ENCODE measurements around the gene APLP2. TPM values are rescaled to one million over a fixed set of nuclear protein-coding genes. Genes with fewer than 3 reads are reported as not detected.
"Not testable (repeated sequence)": the region's sequence is repeated elsewhere in the genome, so short reads cannot be mapped to it uniquely, and the experiment has no call there.

Gene APLP2
- polyA plus RNA-seq, 3 donors = 486 to 622 (median 591) TPM

- Histone ChIP-seq H4K20me1 (ENCODE audit: insufficient read depth, low read length) (peaks cover 27% of the 10 kb centered on the region), H2AFZ (ENCODE audit: insufficient read depth, low read depth, low read length, poor library complexity, severe bottlenecking) (no peak overlapping the region), H3K27me3 (ENCODE audit: control insufficient read depth in 2 of 2, insufficient read depth in 2 of 2, low read length in 2 of 2) (no peaks in the 10 kb centered on the region), H3K9me3 (replicated peaks in 1 of 2; ENCODE audit: control insufficient read depth in 1 of 2, insufficient read depth in 1 of 2, low read length in 2 of 2) (peaks cover 0 to 5% of the 10 kb centered on the region in 2 donors), H3K4me1 (ENCODE audit: control insufficient read depth in 1 of 2, insufficient read depth in 2 of 2, low read length in 2 of 2) (peaks cover 23 to 29% of the 10 kb centered on the region in 2 donors), H3K27ac (ENCODE audit: low read depth in 1 of 2, low read length in 2 of 2) (no peak overlapping the region), H3K79me2 (ENCODE audit: insufficient read depth, low read length) (peaks cover 67% of the 10 kb centered on the region), H3K9ac (ENCODE audit: insufficient read depth, low read length, poor library complexity, severe bottlenecking) (no peak overlapping the region), H3K4me2 (replicated peaks; ENCODE audit: extremely low read depth, low read length, poor library complexity, severe bottlenecking) (no peak overlapping the region), H3K36me3 (replicated peaks in 1 of 2; ENCODE audit: control insufficient read depth in 1 of 2, insufficient read depth in 2 of 2, low read length in 2 of 2) (no peaks in the 10 kb centered on the region), H3K4me3 (replicated peaks in 1 of 3; ENCODE audit: low read depth in 2 of 3, low read length in 3 of 3) (no peak overlapping the region)
- intact Hi-C loops (cut with micrococcal nuclease) = no loop called here
- no peak for TF ChIP-seq CTCF (IDR thresholded peaks at IDR 0.05)
- no peak overlapping the region for H3K4me3 Mint-ChIP-seq
- peaks cover 38% of the 10 kb centered on the region for H3K4me1 Mint-ChIP-seq
- peak overlapping the region in 1 of 7 donors; percentile 17 for H3K27ac Mint-ChIP-seq
- H3K36me3 Mint-ChIP-seq = peaks cover 16 to 21% of the 10 kb centered on the region in 2 donors
- H3K9me3 Mint-ChIP-seq = peaks cover 3 to 19% (median 8%) of the 10 kb centered on the region in 7 donors
- DNase-seq = no peak
- WGBS (ENCODE audit: insufficient coverage) = 89% methylated on average over 8 of the region's 8 CpGs
- H3K27me3 Mint-ChIP-seq (ENCODE audit: low read depth in 3 of 3) = peaks cover 2 to 5% (median 5%) of the 10 kb centered on the region in 3 donors
Measured at GRCh38 chr11:130170345-130170744, 100.7 kb downstream of the APLP2 start.

- no peak overlapping the region for H3K27ac ChIP-seq (ENCODE audit: low read depth in 1 of 2, low read length in 2 of 2)
- no peak overlapping the region for H2AFZ ChIP-seq (ENCODE audit: insufficient read depth, low read depth, low read length, poor library complexity, severe bottlenecking)
- H3K36me3 ChIP-seq (replicated peaks in 1 of 2; ENCODE audit: control insufficient read depth in 1 of 2, insufficient read depth in 2 of 2, low read length in 2 of 2) = no peaks in the 10 kb centered on the region
- no peak for DNase-seq
- Mint-ChIP-seq H3K27me3 (ENCODE audit: low read depth in 3 of 3) (peaks cover 2 to 5% (median 5%) of the 10 kb centered on the region in 3 donors), H3K4me1 (peaks cover 29% of the 10 kb centered on the region), H3K36me3 (peaks cover 16 to 20% of the 10 kb centered on the region in 2 donors), H3K9me3 (peaks cover 4 to 24% (median 8%) of the 10 kb centered on the region in 7 donors), H3K4me3 (no peak overlapping the region), H3K27ac (peak overlapping the region in 3 of 7 donors; percentile 1 to 67 (median 51))
- H3K4me3 ChIP-seq (replicated peaks in 1 of 3; ENCODE audit: low read depth in 2 of 3, low read length in 3 of 3) = no peak overlapping the region
- peaks cover 27% of the 10 kb centered on the region for H4K20me1 ChIP-seq (ENCODE audit: insufficient read depth, low read length)
- peaks cover 58% of the 10 kb centered on the region for H3K79me2 ChIP-seq (ENCODE audit: insufficient read depth, low read length)
- intact Hi-C loops (cut with micrococcal nuclease) = no loop called here
- H3K9ac ChIP-seq (ENCODE audit: insufficient read depth, low read length, poor library complexity, severe bottlenecking) = no peak overlapping the region
- 95% methylated on average over 2 of the region's 5 CpGs for WGBS (ENCODE audit: insufficient coverage)
- peaks cover 12 to 18% of the 10 kb centered on the region in 2 donors for H3K4me1 ChIP-seq (ENCODE audit: control insufficient read depth in 1 of 2, insufficient read depth in 2 of 2, low read length in 2 of 2)
- H3K9me3 ChIP-seq (replicated peaks in 1 of 2; ENCODE audit: control insufficient read depth in 1 of 2, insufficient read depth in 1 of 2, low read length in 2 of 2) = peaks cover 0 to 5% of the 10 kb centered on the region in 2 donors
- H3K27me3 ChIP-seq (ENCODE audit: control insufficient read depth in 2 of 2, insufficient read depth in 2 of 2, low read length in 2 of 2) = no peaks in the 10 kb centered on the region
- TF ChIP-seq CTCF (IDR thresholded peaks at IDR 0.05) = no peak
- no peak overlapping the region for H3K4me2 ChIP-seq (replicated peaks; ENCODE audit: extremely low read depth, low read length, poor library complexity, severe bottlenecking)
Measured at GRCh38 chr11:130171534-130171933, 101.8 kb downstream of the APLP2 start.

GRCh38 chr11:130172001-130172400 is 102.3 kb downstream of the APLP2 start:
- H3K9me3 ChIP-seq (replicated peaks in 1 of 2; ENCODE audit: control insufficient read depth in 1 of 2, insufficient read depth in 1 of 2, low read length in 2 of 2); H3K4me3 Mint-ChIP-seq; H3K9ac ChIP-seq (ENCODE audit: insufficient read depth, low read length, poor library complexity, severe bottlenecking); H3K27me3 Mint-ChIP-seq (ENCODE audit: low read depth in 3 of 3); H3K27ac ChIP-seq (ENCODE audit: low read depth in 1 of 2, low read length in 2 of 2); H3K4me2 ChIP-seq (replicated peaks; ENCODE audit: extremely low read depth, low read length, poor library complexity, severe bottlenecking); H3K27ac Mint-ChIP-seq; H3K36me3 ChIP-seq (replicated peaks in 1 of 2; ENCODE audit: control insufficient read depth in 1 of 2, insufficient read depth in 2 of 2, low read length in 2 of 2); H3K27me3 ChIP-seq (ENCODE audit: control insufficient read depth in 2 of 2, insufficient read depth in 2 of 2, low read length in 2 of 2); H2AFZ ChIP-seq (ENCODE audit: insufficient read depth, low read depth, low read length, poor library complexity, severe bottlenecking); H3K4me3 ChIP-seq (replicated peaks in 1 of 3; ENCODE audit: low read depth in 2 of 3, low read length in 3 of 3); DNase-seq; intact Hi-C loops (cut with micrococcal nuclease): not testable (repeated sequence)
- H3K9me3 Mint-ChIP-seq = peaks cover 5 to 24% (median 8%) of the 10 kb centered on the region in 7 donors
- Histone ChIP-seq H4K20me1 (ENCODE audit: insufficient read depth, low read length) (peaks cover 27% of the 10 kb centered on the region), H3K4me1 (ENCODE audit: control insufficient read depth in 1 of 2, insufficient read depth in 2 of 2, low read length in 2 of 2) (peaks cover 14 to 22% of the 10 kb centered on the region in 2 donors), H3K79me2 (ENCODE audit: insufficient read depth, low read length) (peaks cover 54% of the 10 kb centered on the region)
- peaks cover 16 to 19% of the 10 kb centered on the region in 2 donors for H3K36me3 Mint-ChIP-seq
- no CpG with 5 or more reads among the region's 3 CpGs for WGBS (ENCODE audit: insufficient coverage)
- H3K4me1 Mint-ChIP-seq = peaks cover 31% of the 10 kb centered on the region
